ENCODE data around the gene TRAF1. TPM values are rescaled to one million over a fixed set of nuclear protein-coding genes. Genes with fewer than 3 reads are reported as not detected.

TRAF1 gene
- total RNA-seq, 1 experiment from 2014 or later: 1.6 TPM

GRCh38 chr9:120960001-120960400, 33.4 kb upstream of the TRAF1 start:
- H3K4me3 Mint-ChIP-seq (ENCODE audit: low read depth, unreplicated experiment): no peak overlapping the region
- H3K36me3 Mint-ChIP-seq (ENCODE audit: insufficient read depth, unreplicated experiment): peaks cover 9% of the 10 kb centered on the region
- no peak for TF ChIP-seq CTCF (IDR thresholded peaks at IDR 0.05; ENCODE audit: unreplicated experiment)
- H3K27me3 Mint-ChIP-seq (ENCODE audit: unreplicated experiment): no peaks in the 10 kb centered on the region
- no peaks in the 10 kb centered on the region for H3K9me3 Mint-ChIP-seq (ENCODE audit: low read depth, unreplicated experiment)
- CTCF ChIA-PET: interaction anchor here (0.6 kb wide), 1 partner anchor 40 kb away, joined by 4 read pairs; no protein-coding TSS in a partner anchor
- BruUV-seq (replicated peaks): no TSS peak
- no peak overlapping the region for H3K27ac Mint-ChIP-seq (ENCODE audit: unreplicated experiment)
- no peak for DNase-seq
- H3K4me1 Mint-ChIP-seq (ENCODE audit: low read depth, unreplicated experiment): no peaks in the 10 kb centered on the region
- intact Hi-C loops (cut with micrococcal nuclease; ENCODE audit: unreplicated experiment): no loop called here

- no peak for TF ChIP-seq CTCF (IDR thresholded peaks at IDR 0.05; ENCODE audit: unreplicated experiment)
- Mint-ChIP-seq H3K4me1 (ENCODE audit: low read depth, unreplicated experiment) (no peaks in the 10 kb centered on the region), H3K9me3 (ENCODE audit: low read depth, unreplicated experiment) (no peaks in the 10 kb centered on the region), H3K36me3 (ENCODE audit: insufficient read depth, unreplicated experiment) (peaks cover under 1% of the 10 kb centered on the region), H3K27me3 (ENCODE audit: unreplicated experiment) (no peaks in the 10 kb centered on the region), H3K27ac (ENCODE audit: unreplicated experiment) (no peak overlapping the region), H3K4me3 (ENCODE audit: low read depth, unreplicated experiment) (no peak overlapping the region)
- BruUV-seq (replicated peaks): no TSS peak
- CTCF ChIA-PET: no interaction called here
- intact Hi-C loops (cut with micrococcal nuclease; ENCODE audit: unreplicated experiment): no loop called here
- DNase-seq: no peak
Observed at GRCh38 chr9:120956862-120957261, 30.3 kb upstream of the TRAF1 start.

DNA sequence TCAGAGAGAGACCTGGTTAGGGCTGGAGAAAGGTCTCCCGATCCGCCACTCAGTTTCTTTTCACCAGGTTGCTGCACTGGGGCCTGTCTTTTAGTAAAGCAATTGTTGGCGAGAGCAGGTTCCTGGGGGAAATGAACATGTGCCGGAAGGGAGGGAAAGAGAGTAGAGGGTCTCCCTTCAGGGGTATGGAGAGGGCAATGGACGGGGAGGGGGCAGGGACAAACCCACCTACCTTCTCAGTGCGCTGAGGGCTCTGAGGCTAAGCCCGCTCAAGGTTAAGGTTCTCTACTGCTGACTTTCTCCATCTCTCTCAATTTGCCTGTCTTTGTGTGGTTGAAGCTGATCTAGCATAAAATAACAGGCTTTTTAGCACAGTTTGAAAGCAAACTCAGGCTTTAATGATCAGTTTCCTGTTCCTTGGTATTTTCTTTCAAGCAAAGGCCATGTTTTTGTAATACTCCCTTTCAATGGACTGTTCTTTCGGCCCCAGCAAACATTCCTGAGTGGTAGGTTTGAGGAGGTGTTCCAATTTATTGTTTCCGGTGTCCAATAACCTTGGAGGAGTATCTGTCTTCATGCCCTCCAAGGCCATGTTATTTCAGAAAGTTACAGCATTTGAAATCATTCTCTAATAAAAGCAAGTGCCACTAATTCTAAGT, 25.5 kb upstream of the TRAF1 start:
- H3K27ac Mint-ChIP-seq (ENCODE audit: unreplicated experiment): no peak overlapping the region
- no peak for DNase-seq
- H3K4me3 Mint-ChIP-seq (ENCODE audit: low read depth, unreplicated experiment): no peak overlapping the region
- H3K4me1 Mint-ChIP-seq (ENCODE audit: low read depth, unreplicated experiment): no peaks in the 10 kb centered on the region
- TF ChIP-seq CTCF (IDR thresholded peaks at IDR 0.05; ENCODE audit: unreplicated experiment): no peak
- intact Hi-C loops (cut with micrococcal nuclease; ENCODE audit: unreplicated experiment): no loop called here
- no TSS peak for BruUV-seq (replicated peaks)
- CTCF ChIA-PET: no interaction called here
- no peaks in the 10 kb centered on the region for H3K9me3 Mint-ChIP-seq (ENCODE audit: low read depth, unreplicated experiment)
- H3K36me3 Mint-ChIP-seq (ENCODE audit: insufficient read depth, unreplicated experiment): no peaks in the 10 kb centered on the region
- H3K27me3 Mint-ChIP-seq (ENCODE audit: unreplicated experiment): no peaks in the 10 kb centered on the region

DNA sequence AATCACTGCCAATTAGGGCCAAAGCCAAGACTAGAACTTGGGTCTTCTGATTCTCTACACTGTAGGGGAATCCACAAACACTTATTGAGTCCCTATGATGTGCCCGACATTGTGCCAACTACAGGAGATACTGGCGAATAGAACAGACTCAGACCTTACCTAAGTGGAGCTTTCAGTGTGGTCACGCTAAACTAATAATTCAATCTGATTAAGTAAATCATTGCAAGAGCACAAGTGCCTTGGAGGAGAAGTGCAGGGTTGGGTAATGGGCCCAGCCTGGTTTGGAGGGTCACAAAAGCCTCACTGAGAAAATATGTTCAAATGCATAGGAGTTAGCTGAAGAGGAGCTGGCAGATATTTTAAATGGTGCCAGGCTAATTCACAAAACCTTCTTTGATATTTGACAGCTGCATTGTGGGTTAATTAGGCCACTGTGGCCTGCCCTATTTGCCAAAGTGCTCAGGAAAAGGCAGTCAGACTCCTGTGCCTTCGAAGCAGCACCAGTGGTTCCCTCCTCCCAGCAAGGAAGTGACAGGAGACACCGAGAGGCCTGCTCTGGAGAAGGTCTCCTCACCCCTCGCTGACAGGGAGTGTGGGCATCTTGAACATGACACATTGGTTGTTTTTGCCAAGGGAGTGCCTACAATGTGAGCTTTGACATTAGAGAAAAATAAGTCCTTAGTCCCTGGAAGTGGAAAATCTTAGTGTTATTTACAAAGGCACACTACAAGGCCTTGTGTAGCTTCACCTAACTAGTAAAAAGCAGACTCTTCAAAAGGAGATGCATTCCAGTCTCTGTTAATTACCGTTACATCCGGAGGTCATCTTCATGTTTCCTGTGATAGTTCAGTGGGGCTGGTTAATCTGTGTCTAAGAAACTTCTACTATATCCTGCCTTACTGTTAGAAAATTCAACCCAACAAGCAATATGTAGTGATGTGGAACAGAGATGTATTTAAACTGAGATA, 24.1 kb upstream of the TRAF1 start:
- DNase-seq: no peak
- Mint-ChIP-seq H3K4me1 (ENCODE audit: low read depth, unreplicated experiment) (no peaks in the 10 kb centered on the region), H3K9me3 (ENCODE audit: low read depth, unreplicated experiment) (no peaks in the 10 kb centered on the region), H3K27me3 (ENCODE audit: unreplicated experiment) (no peaks in the 10 kb centered on the region), H3K4me3 (ENCODE audit: low read depth, unreplicated experiment) (no peak overlapping the region), H3K27ac (ENCODE audit: unreplicated experiment) (no peak overlapping the region), H3K36me3 (ENCODE audit: insufficient read depth, unreplicated experiment) (no peaks in the 10 kb centered on the region)
- intact Hi-C loops (cut with micrococcal nuclease; ENCODE audit: unreplicated experiment): no loop called here
- TF ChIP-seq CTCF (IDR thresholded peaks at IDR 0.05; ENCODE audit: unreplicated experiment): no peak
- no TSS peak for BruUV-seq (replicated peaks)
- CTCF ChIA-PET: interaction anchor here (0.7 kb wide), 1 partner anchor 221 kb away, joined by 5 read pairs; no protein-coding TSS in a partner anchor

Measured in Calu3 (cell line).